ENCODE data around the gene USH1C. TPM values are rescaled to one million over a fixed set of nuclear protein-coding genes. Genes with fewer than 3 reads are reported as not detected.

Gene USH1C
- total and polyA plus RNA-seq, 2 of the 4 experiments (the other 2 are of a cell fraction), result not detected

DNA sequence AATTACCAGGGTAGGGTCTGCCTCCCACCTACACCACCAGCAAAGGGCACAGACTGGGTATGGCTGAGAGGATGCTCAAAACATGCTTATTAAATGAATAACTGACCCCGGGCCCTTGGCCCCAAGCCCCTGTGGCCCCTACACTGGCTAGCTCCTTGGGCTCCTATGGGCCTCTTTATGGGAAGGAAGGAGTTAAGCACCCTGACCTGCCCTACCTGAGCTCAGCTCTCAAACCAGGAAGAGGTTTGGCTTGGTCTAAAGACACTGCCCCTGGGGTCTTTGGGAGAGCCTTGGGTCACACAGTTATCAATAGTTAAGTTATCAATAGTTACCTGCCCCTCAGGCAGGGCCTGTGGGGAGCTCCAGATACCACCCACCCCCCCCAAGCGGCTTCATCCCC lies 1.2 kb downstream of the USH1C start:
- DNase-seq, result no peak
- no peaks in the 10 kb centered on the region for H3K9me1 ChIP-seq (ENCODE audit: insufficient read depth, low read length)
- ChIA-PET CTCF (no interaction called here), POLR2A (ENCODE audit: unreplicated experiment) (no interaction called here)
- H3K4ac ChIP-seq (ENCODE audit: low read depth, low read length), result no peak overlapping the region
- H4K5ac ChIP-seq (ENCODE audit: low read depth, low read length), result no peak overlapping the region
- H2AK9ac ChIP-seq (replicated peaks; ENCODE audit: low read depth, low read length, poor library complexity), result no peak overlapping the region
- no peak overlapping the region for H3K18ac ChIP-seq (ENCODE audit: low read depth, low read length)
- no peak overlapping the region for H2BK15ac ChIP-seq (ENCODE audit: low read depth, low read length)
- H3K4me3 ChIP-seq (ENCODE audit: insufficient read depth, low read depth, low read length), result no peak overlapping the region
- H4K91ac ChIP-seq (ENCODE audit: insufficient read depth, low read depth, low read length), result no peak overlapping the region
- in situ Hi-C loops (cut with MboI; ENCODE audit: low sequenced_read_pairs), result no loop called here
- peaks cover 20% of the 10 kb centered on the region for H3K27me3 ChIP-seq (ENCODE audit: control insufficient read depth, insufficient read depth, low read length)
- dilution Hi-C loops (cut with HindIII; ENCODE audit: low sequenced_read_pairs, unreplicated experiment), result no loop called here
- no peaks in the 10 kb centered on the region for H3K79me1 ChIP-seq (ENCODE audit: low read depth in 1 of 2, low read length in 2 of 2)
- TF ChIP-seq, protein P1, sequence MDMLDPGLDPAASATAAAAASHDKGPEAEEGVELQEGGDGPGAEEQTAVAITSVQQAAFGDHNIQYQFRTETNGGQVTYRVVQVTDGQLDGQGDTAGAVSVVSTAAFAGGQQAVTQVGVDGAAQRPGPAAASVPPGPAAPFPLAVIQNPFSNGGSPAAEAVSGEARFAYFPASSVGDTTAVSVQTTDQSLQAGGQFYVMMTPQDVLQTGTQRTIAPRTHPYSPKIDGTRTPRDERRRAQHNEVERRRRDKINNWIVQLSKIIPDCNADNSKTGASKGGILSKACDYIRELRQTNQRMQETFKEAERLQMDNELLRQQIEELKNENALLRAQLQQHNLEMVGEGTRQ (IDR thresholded peaks at IDR 0.05; ENCODE audit: low read depth, low read length), result no peak
- TF ChIP-seq MXI1 (IDR thresholded peaks at IDR 0.05; ENCODE audit: borderline replicate concordance, low read depth, low read length) (no peak), SMC3 (IDR thresholded peaks at IDR 0.05; ENCODE audit: low read depth, low read length) (no peak), BHLHE40 (IDR thresholded peaks at IDR 0.05; ENCODE audit: low read depth, low read length) (no peak), MAFK (IDR thresholded peaks at IDR 0.05; ENCODE audit: low read depth, low read length) (no peak), POLR2A (IDR thresholded peaks at IDR 0.05; ENCODE audit: low read depth, low read length) (no peak), CHD1 (IDR thresholded peaks at IDR 0.05; ENCODE audit: low read depth, low read length) (no peak), FOS (IDR thresholded peaks at IDR 0.05; ENCODE audit: low read depth, low read length) (no peak), NFE2L2 (IDR thresholded peaks at IDR 0.05; ENCODE audit: low read depth, low read length) (no peak), MAZ (IDR thresholded peaks at IDR 0.05; ENCODE audit: borderline replicate concordance, low read depth, low read length) (no peak), RAD21 (IDR thresholded peaks at IDR 0.05; ENCODE audit: low read length) (no peak)
- TF ChIP-seq, protein P2, sequence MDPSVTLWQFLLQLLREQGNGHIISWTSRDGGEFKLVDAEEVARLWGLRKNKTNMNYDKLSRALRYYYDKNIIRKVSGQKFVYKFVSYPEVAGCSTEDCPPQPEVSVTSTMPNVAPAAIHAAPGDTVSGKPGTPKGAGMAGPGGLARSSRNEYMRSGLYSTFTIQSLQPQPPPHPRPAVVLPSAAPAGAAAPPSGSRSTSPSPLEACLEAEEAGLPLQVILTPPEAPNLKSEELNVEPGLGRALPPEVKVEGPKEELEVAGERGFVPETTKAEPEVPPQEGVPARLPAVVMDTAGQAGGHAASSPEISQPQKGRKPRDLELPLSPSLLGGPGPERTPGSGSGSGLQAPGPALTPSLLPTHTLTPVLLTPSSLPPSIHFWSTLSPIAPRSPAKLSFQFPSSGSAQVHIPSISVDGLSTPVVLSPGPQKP (IDR thresholded peaks at IDR 0.05; ENCODE audit: borderline replicate concordance, low read depth, low read length), result no peak
- TF ChIP-seq, protein P3, sequence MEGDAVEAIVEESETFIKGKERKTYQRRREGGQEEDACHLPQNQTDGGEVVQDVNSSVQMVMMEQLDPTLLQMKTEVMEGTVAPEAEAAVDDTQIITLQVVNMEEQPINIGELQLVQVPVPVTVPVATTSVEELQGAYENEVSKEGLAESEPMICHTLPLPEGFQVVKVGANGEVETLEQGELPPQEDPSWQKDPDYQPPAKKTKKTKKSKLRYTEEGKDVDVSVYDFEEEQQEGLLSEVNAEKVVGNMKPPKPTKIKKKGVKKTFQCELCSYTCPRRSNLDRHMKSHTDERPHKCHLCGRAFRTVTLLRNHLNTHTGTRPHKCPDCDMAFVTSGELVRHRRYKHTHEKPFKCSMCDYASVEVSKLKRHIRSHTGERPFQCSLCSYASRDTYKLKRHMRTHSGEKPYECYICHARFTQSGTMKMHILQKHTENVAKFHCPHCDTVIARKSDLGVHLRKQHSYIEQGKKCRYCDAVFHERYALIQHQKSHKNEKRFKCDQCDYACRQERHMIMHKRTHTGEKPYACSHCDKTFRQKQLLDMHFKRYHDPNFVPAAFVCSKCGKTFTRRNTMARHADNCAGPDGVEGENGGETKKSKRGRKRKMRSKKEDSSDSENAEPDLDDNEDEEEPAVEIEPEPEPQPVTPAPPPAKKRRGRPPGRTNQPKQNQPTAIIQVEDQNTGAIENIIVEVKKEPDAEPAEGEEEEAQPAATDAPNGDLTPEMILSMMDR (conservative IDR thresholded peaks at IDR 0.05; ENCODE audit: low read depth, low read length), result no peak
- H3K56ac ChIP-seq (ENCODE audit: extremely low read depth, insufficient read depth, low read length), result no peak overlapping the region
- no peaks in the 10 kb centered on the region for H4K20me1 ChIP-seq (ENCODE audit: insufficient read depth, low read length)
- no peak for ATAC-seq (ENCODE audit: low read depth)
- no peak overlapping the region for H3K4me2 ChIP-seq (ENCODE audit: low read depth, low read length)
- H2BK20ac ChIP-seq (ENCODE audit: low read depth, low read length), result no peak overlapping the region
- H2AFZ ChIP-seq (replicated peaks; ENCODE audit: low read length, poor library complexity), result no peak overlapping the region
- H3K36me3 ChIP-seq (ENCODE audit: control insufficient read depth, insufficient read depth, low read length), result no peaks in the 10 kb centered on the region
- no peak overlapping the region for H3K14ac ChIP-seq (replicated peaks; ENCODE audit: low read depth, low read length)
- H2BK5ac ChIP-seq (ENCODE audit: low read depth, low read length, poor library complexity, severe bottlenecking), result no peak overlapping the region
- no peak overlapping the region for H2AK5ac ChIP-seq (ENCODE audit: low read depth, low read length)
- no peaks in the 10 kb centered on the region for H3K9me3 ChIP-seq (ENCODE audit: control insufficient read depth, insufficient read depth, low read length)
- H3K27ac ChIP-seq (ENCODE audit: insufficient read depth, low read length), result no peak overlapping the region
- H2BK120ac ChIP-seq (ENCODE audit: low read depth, low read length), result no peak overlapping the region
- H3K9ac ChIP-seq (ENCODE audit: low read depth, low read length), result no peak overlapping the region
- intact Hi-C loops (cut with micrococcal nuclease), result no loop called here
- H3K23ac ChIP-seq (ENCODE audit: low read depth, low read length), result no peak overlapping the region
- H3K4me1 ChIP-seq (ENCODE audit: control insufficient read depth, insufficient read depth, low read length), result no peaks in the 10 kb centered on the region
- no TSS peak for BruUV-seq (replicated peaks)
- no peak overlapping the region for H4K8ac ChIP-seq (ENCODE audit: low read depth in 2 of 2, low read length in 2 of 2)
- no CpG with 5 or more reads among the region's 2 CpGs for WGBS, 2 experiments (ENCODE audit: extremely low coverage in 2 of 2, insufficient read length in 1 of 2)

All from IMR-90 (cell line).